Measurements from ENCODE around the gene BOD1L1.

- no peak for TF ChIP-seq MXI1 (conservative IDR thresholded peaks at IDR 0.05; ENCODE audit: poor library complexity, severe bottlenecking)
- TF ChIP-seq POLR2AphosphoS5 (IDR thresholded peaks at IDR 0.05): no peak
- TF ChIP-seq CTCF (IDR thresholded peaks at IDR 0.05; ENCODE audit: poor library complexity, severe bottlenecking): no peak
- TF ChIP-seq EZH2 (IDR thresholded peaks at IDR 0.05; ENCODE audit: borderline replicate concordance, insufficient read depth, low read length, poor library complexity, severe bottlenecking): no peak
- no peak for TF ChIP-seq RAD21 (conservative IDR thresholded peaks at IDR 0.05)
Observed at GRCh38 chr4:13530823-13531624, 96.5 kb downstream of the BOD1L1 start.

All from neural cell (in vitro differentiated cells).